Esophagus muscularis mucosa (tissue), 3 donors: Measurements from ENCODE around the gene MAP3K20.

Experiments
- POLR2AphosphoS5 ChIP-seq, 2 donors: sonication (generic); formaldehyde crosslinking; IDR thresholded peaks; one replicate each; pipeline ENCODE4 v1.6.1; 2017; ENCODE audit warnings: antibody characterized with exemption in 2 of 2
- TF ChIP-seq, protein P1 (sequence below), 3 experiments: fragments of 200-600 bp in 2 of 3; fragments of 450-650 bp in 1 of 3; sonication (generic) in 2 of 3; IDR thresholded peaks; one replicate each; pipeline ENCODE4 v1.5.1; 2017 to 2019; ENCODE audit warnings: antibody characterized with exemption in 3 of 3, mild to moderate bottlenecking in 2 of 3, moderate library complexity in 1 of 3

DNA sequence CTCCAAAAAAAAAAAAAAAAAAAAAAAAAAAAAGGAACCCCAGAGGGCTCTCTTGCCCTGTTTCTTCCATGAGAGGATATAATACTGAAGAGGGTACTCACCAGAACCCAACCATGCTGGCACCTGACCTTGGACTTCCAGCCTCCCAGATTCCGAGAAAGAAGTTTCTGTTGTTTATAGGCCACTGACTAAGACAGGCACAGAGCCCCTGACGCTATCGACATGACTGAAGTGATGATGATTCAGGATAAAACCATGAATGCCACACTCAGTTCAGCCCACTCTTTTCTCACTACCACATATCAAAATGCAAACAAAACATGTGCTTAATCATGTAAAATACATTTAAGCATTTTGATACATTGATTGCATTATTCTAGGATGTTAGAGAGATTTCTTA is 212.9 kb downstream of the MAP3K20 start:
- no peak for TF ChIP-seq POLR2AphosphoS5 (IDR thresholded peaks at IDR 0.05)
- TF ChIP-seq, protein P1, sequence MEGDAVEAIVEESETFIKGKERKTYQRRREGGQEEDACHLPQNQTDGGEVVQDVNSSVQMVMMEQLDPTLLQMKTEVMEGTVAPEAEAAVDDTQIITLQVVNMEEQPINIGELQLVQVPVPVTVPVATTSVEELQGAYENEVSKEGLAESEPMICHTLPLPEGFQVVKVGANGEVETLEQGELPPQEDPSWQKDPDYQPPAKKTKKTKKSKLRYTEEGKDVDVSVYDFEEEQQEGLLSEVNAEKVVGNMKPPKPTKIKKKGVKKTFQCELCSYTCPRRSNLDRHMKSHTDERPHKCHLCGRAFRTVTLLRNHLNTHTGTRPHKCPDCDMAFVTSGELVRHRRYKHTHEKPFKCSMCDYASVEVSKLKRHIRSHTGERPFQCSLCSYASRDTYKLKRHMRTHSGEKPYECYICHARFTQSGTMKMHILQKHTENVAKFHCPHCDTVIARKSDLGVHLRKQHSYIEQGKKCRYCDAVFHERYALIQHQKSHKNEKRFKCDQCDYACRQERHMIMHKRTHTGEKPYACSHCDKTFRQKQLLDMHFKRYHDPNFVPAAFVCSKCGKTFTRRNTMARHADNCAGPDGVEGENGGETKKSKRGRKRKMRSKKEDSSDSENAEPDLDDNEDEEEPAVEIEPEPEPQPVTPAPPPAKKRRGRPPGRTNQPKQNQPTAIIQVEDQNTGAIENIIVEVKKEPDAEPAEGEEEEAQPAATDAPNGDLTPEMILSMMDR (IDR thresholded peaks at IDR 0.05): no peak
